Fibroblast of skin of left biceps (primary cell): ENCODE data around the gene LAMA2.
A peak's percentile ranks its signal among the peaks of the same experiment; 100 is the strongest.
"Not testable (repeated sequence)": the region's sequence is repeated elsewhere in the genome, so short reads cannot be mapped to it uniquely, and the experiment has no call there.

ENCODE experiments used
- DNase-seq, 2 experiments: peaks; one replicate each; pipeline ENCODE4 v3.0.0-alpha.2; 2013; ENCODE audit warnings: low read depth in 2 of 2

The LAMA2 gene

GRCh38 chr6:129073051-129073450 is 190.1 kb downstream of the LAMA2 start:
- DNase-seq, result no peak

- DNase-seq, result peak in 1 of 2 experiments; percentile 5
Observed at GRCh38 chr6:129073691-129074395, 190.9 kb downstream of the LAMA2 start.

- no peak for DNase-seq
Observed at GRCh38 chr6:129084406-129084805, 201.5 kb downstream of the LAMA2 start.

GRCh38 chr6:129088481-129088880 is 205.5 kb downstream of the LAMA2 start:
- DNase-seq, result not testable (repeated sequence)

GRCh38 chr6:129089357-129089756 is 206.4 kb downstream of the LAMA2 start:
- DNase-seq, result no peak

- DNase-seq, result no peak
Observed at GRCh38 chr6:129094147-129094546, 211.2 kb downstream of the LAMA2 start.

- DNase-seq, result no peak
Observed at GRCh38 chr6:129096651-129097290, 213.8 kb downstream of the LAMA2 start.

- DNase-seq, result no peak
Observed at GRCh38 chr6:129098061-129098553, 215.2 kb downstream of the LAMA2 start.

- no peak for DNase-seq
Observed at GRCh38 chr6:129099696-129100095, 216.8 kb downstream of the LAMA2 start.

- DNase-seq, result no peak
Observed at GRCh38 chr6:129100164-129100563, 217.2 kb downstream of the LAMA2 start.

- no peak for DNase-seq
Observed at GRCh38 chr6:129102741-129103140, 219.8 kb downstream of the LAMA2 start.

GRCh38 chr6:129104131-129104530 is 221.2 kb downstream of the LAMA2 start:
- peak; percentile 41 to 50 for DNase-seq

- DNase-seq, result no peak
Observed at GRCh38 chr6:129104560-129104959, 221.6 kb downstream of the LAMA2 start.

GRCh38 chr6:129105035-129105434 is 222.1 kb downstream of the LAMA2 start:
- DNase-seq, result no peak

GRCh38 chr6:129105793-129106192 is 222.9 kb downstream of the LAMA2 start:
- no peak for DNase-seq

GRCh38 chr6:129108337-129108736 is 225.4 kb downstream of the LAMA2 start:
- no peak for DNase-seq

- no peak for DNase-seq
Observed at GRCh38 chr6:129110690-129111343, 227.9 kb downstream of the LAMA2 start.

GRCh38 chr6:129111346-129111745 is 228.4 kb downstream of the LAMA2 start:
- DNase-seq, result no peak

- DNase-seq, result no peak
Observed at GRCh38 chr6:129111853-129112252, 228.9 kb downstream of the LAMA2 start.

GRCh38 chr6:129112591-129112990 is 229.7 kb downstream of the LAMA2 start:
- DNase-seq, result no peak

GRCh38 chr6:129113637-129114036 is 230.7 kb downstream of the LAMA2 start:
- no peak for DNase-seq

- DNase-seq, result no peak
Observed at GRCh38 chr6:129114636-129115391, 231.9 kb downstream of the LAMA2 start.
